Measurements from ENCODE around the gene BIN1.

The BIN1 gene

GRCh38 chr2:127068351-127068741, 38.6 kb downstream of the BIN1 start:
- H3K27ac Mint-ChIP-seq, result peak overlapping the region in 1 of 3 experiments; percentile 20
- H3K4me1 Mint-ChIP-seq, result peaks cover 30% of the 10 kb centered on the region

GRCh38 chr2:127067620-127068350, 39.2 kb downstream of the BIN1 start:
- no peak overlapping the region for H3K4me3 Mint-ChIP-seq
- peak; percentile 74 to 80 (median 76) for TF ChIP-seq CTCF (IDR thresholded peaks at IDR 0.05; ENCODE audit: unreplicated experiment in 3 of 3)

More at GRCh38 chr2:127068351-127068741, 38.6 kb downstream of the BIN1 start:
- Mint-ChIP-seq H3K4me3 (no peak overlapping the region), H3K27me3 (ENCODE audit: low read depth) (peaks cover 3% of the 10 kb centered on the region), H3K36me3 (ENCODE audit: low read depth) (peaks cover 15% of the 10 kb centered on the region), H3K9me3 (no peaks in the 10 kb centered on the region)
- no peak for TF ChIP-seq CTCF (IDR thresholded peaks at IDR 0.05; ENCODE audit: unreplicated experiment in 3 of 3)

GRCh38 chr2:127066942-127067341, 40.0 kb downstream of the BIN1 start:
- peaks cover 26% of the 10 kb centered on the region for H3K4me1 Mint-ChIP-seq
- H3K9me3 Mint-ChIP-seq, result no peaks in the 10 kb centered on the region
- H3K27ac Mint-ChIP-seq, result no peak overlapping the region
- no peak overlapping the region for H3K4me3 Mint-ChIP-seq
- no peak for TF ChIP-seq CTCF (IDR thresholded peaks at IDR 0.05; ENCODE audit: unreplicated experiment in 3 of 3)
- H3K36me3 Mint-ChIP-seq (ENCODE audit: low read depth), result peaks cover 19% of the 10 kb centered on the region
- H3K27me3 Mint-ChIP-seq (ENCODE audit: low read depth), result peaks cover 3% of the 10 kb centered on the region

More at GRCh38 chr2:127067620-127068350, 39.2 kb downstream of the BIN1 start:
- Mint-ChIP-seq H3K27me3 (ENCODE audit: low read depth) (peaks cover 3% of the 10 kb centered on the region), H3K27ac (peak overlapping the region in 2 of 3 experiments; percentile 6 to 20), H3K36me3 (ENCODE audit: low read depth) (peaks cover 18% of the 10 kb centered on the region), H3K9me3 (no peaks in the 10 kb centered on the region), H3K4me1 (peaks cover 27% of the 10 kb centered on the region)

- H3K27me3 Mint-ChIP-seq (ENCODE audit: low read depth), result peaks cover 3% of the 10 kb centered on the region
- H3K27ac Mint-ChIP-seq, result peak overlapping the region; percentile 48 to 79 (median 70)
- H3K4me3 Mint-ChIP-seq, result no peak overlapping the region
- no peaks in the 10 kb centered on the region for H3K9me3 Mint-ChIP-seq
- no peak for TF ChIP-seq CTCF (IDR thresholded peaks at IDR 0.05; ENCODE audit: unreplicated experiment in 3 of 3)
- peaks cover 33% of the 10 kb centered on the region for H3K4me1 Mint-ChIP-seq
- peaks cover 25% of the 10 kb centered on the region for H3K36me3 Mint-ChIP-seq (ENCODE audit: low read depth)
Observed at GRCh38 chr2:127065940-127066318, 41.0 kb downstream of the BIN1 start.

GRCh38 chr2:127065299-127065939, 41.5 kb downstream of the BIN1 start:
- Mint-ChIP-seq H3K36me3 (ENCODE audit: low read depth) (peaks cover 25% of the 10 kb centered on the region), H3K4me3 (no peak overlapping the region), H3K27ac (peak overlapping the region; percentile 48 to 79 (median 70)), H3K9me3 (no peaks in the 10 kb centered on the region), H3K4me1 (peaks cover 33% of the 10 kb centered on the region), H3K27me3 (ENCODE audit: low read depth) (peaks cover 3% of the 10 kb centered on the region)
- no peak for TF ChIP-seq CTCF (IDR thresholded peaks at IDR 0.05; ENCODE audit: unreplicated experiment in 3 of 3)

Data from nephron (organoid).